PC-3 (cell line): Measurements from ENCODE around the gene NYAP1.

Experiments used
- CTCF ChIP-seq: fragments of 300-600 bp; sonication (generic); conservative IDR thresholded peaks from 2 replicates; pipeline ENCODE4 v1.5.1; 2017; ENCODE audit warnings: antibody characterized with exemption, low read depth, mild to moderate bottlenecking, low read length
- EZH2 ChIP-seq: fragments of 300-600 bp; sonication (generic); IDR thresholded peaks from one replicate; pipeline ENCODE4 v1.6.1; 2017; ENCODE audit warnings: antibody characterized with exemption, mild to moderate bottlenecking, low read length; ENCODE audit not compliant: unreplicated experiment
- EZH2phosphoT487 ChIP-seq: fragments of 300-600 bp; sonication (generic); IDR thresholded peaks from 2 replicates; pipeline ENCODE4 v1.6.1; 2018; ENCODE audit warnings: mild to moderate bottlenecking, antibody characterized with exemption, low read length, borderline replicate concordance

- TF ChIP-seq CTCF (no peak), EZH2 (no peak), EZH2phosphoT487 (no peak)
These were observed 2.3 kb upstream of the NYAP1 start for GRCh38 chr7:100481466-100481865.
